ENCODE results near the gene PTTG1IP.

The PTTG1IP gene

GRCh38 chr21:44910229-44911067, 37.0 kb upstream of the PTTG1IP start:
- TF ChIP-seq, protein P1, sequence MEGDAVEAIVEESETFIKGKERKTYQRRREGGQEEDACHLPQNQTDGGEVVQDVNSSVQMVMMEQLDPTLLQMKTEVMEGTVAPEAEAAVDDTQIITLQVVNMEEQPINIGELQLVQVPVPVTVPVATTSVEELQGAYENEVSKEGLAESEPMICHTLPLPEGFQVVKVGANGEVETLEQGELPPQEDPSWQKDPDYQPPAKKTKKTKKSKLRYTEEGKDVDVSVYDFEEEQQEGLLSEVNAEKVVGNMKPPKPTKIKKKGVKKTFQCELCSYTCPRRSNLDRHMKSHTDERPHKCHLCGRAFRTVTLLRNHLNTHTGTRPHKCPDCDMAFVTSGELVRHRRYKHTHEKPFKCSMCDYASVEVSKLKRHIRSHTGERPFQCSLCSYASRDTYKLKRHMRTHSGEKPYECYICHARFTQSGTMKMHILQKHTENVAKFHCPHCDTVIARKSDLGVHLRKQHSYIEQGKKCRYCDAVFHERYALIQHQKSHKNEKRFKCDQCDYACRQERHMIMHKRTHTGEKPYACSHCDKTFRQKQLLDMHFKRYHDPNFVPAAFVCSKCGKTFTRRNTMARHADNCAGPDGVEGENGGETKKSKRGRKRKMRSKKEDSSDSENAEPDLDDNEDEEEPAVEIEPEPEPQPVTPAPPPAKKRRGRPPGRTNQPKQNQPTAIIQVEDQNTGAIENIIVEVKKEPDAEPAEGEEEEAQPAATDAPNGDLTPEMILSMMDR (IDR thresholded peaks at IDR 0.05; ENCODE audit: low read length): no peak
- no peak for TF ChIP-seq EZH2 (IDR thresholded peaks at IDR 0.05; ENCODE audit: borderline replicate concordance, low read length)
- H3K4me3 ChIP-seq (ENCODE audit: low read depth, low read length, poor library complexity, severe bottlenecking): no peak overlapping the region
- no peaks in the 10 kb centered on the region for H3K9me3 ChIP-seq (ENCODE audit: low read length)
- no peaks in the 10 kb centered on the region for H3K9me2 ChIP-seq (ENCODE audit: low read depth, low read length)
- H3K27me3 ChIP-seq (ENCODE audit: insufficient read depth, low read length): 0 out of 2 replicates have a peak, but pooled peaks cover 4% of the 10 kb centered on the region
- H3K4me2 ChIP-seq (ENCODE audit: low read length): no peak overlapping the region
- no peak overlapping the region for H3K27ac ChIP-seq (ENCODE audit: low read depth, low read length, poor library complexity, severe bottlenecking)
- peaks cover 22% of the 10 kb centered on the region for H3K4me1 ChIP-seq (ENCODE audit: insufficient read depth, low read length, severe bottlenecking)
- H3F3A ChIP-seq (ENCODE audit: insufficient read depth, low read length): no peaks in the 10 kb centered on the region
- no peaks in the 10 kb centered on the region for H3K36me3 ChIP-seq (ENCODE audit: insufficient read depth, low read length)
- H3K79me2 ChIP-seq (ENCODE audit: insufficient read depth, low read length): no peaks in the 10 kb centered on the region
- no peaks in the 10 kb centered on the region for H4K20me1 ChIP-seq (ENCODE audit: insufficient read depth, low read length)
- H2AFZ ChIP-seq (ENCODE audit: low read length): no peak overlapping the region
- no peak overlapping the region for H3K9ac ChIP-seq (ENCODE audit: low read length)

DNA sequence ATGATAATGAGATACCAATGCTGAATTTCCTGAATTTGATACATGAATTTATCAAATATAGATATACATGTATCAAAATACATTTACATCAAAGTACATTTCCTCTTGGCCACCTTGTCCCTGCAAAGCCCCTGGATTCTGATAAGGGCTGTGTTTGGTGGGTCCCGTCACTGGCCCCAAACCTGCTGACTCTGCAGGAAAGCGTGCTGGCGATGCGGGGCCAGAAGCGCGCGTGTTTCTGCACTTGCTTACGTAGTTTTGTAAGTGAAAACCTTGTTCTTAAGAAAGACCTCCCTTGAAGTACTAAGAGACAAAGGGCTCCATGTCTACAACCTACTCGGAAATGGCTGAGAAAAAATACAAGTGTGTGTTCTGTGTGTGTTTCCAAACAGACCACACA, 36.2 kb upstream of the PTTG1IP start:
- no peaks in the 10 kb centered on the region for H3K9me2 ChIP-seq (ENCODE audit: low read depth, low read length)
- H3K27ac ChIP-seq (ENCODE audit: low read depth, low read length, poor library complexity, severe bottlenecking): no peak overlapping the region
- no peak overlapping the region for H3K4me3 ChIP-seq (ENCODE audit: low read depth, low read length, poor library complexity, severe bottlenecking)
- H3K4me2 ChIP-seq (ENCODE audit: low read length): no peak overlapping the region
- no peaks in the 10 kb centered on the region for H3K79me2 ChIP-seq (ENCODE audit: insufficient read depth, low read length)
- H3K9me3 ChIP-seq (ENCODE audit: low read length): no peaks in the 10 kb centered on the region
- 0 out of 2 replicates have a peak, but pooled peaks cover 4% of the 10 kb centered on the region for H3K27me3 ChIP-seq (ENCODE audit: insufficient read depth, low read length)
- H3K36me3 ChIP-seq (ENCODE audit: insufficient read depth, low read length): no peaks in the 10 kb centered on the region
- H3F3A ChIP-seq (ENCODE audit: insufficient read depth, low read length): no peaks in the 10 kb centered on the region
- H2AFZ ChIP-seq (ENCODE audit: low read length): no peak overlapping the region
- no peaks in the 10 kb centered on the region for H4K20me1 ChIP-seq (ENCODE audit: insufficient read depth, low read length)
- TF ChIP-seq, protein P1 (IDR thresholded peaks at IDR 0.05; ENCODE audit: low read length): no peak
- no peak for TF ChIP-seq EZH2 (IDR thresholded peaks at IDR 0.05; ENCODE audit: borderline replicate concordance, low read length)
- H3K4me1 ChIP-seq (ENCODE audit: insufficient read depth, low read length, severe bottlenecking): peaks cover 20% of the 10 kb centered on the region
- H3K9ac ChIP-seq (ENCODE audit: low read length): no peak overlapping the region

- no peaks in the 10 kb centered on the region for H3K9me3 ChIP-seq (ENCODE audit: low read length)
- H3K27me3 ChIP-seq (ENCODE audit: insufficient read depth, low read length): peaks cover 4% of the 10 kb centered on the region; the same call in 1 of the 2 replicates
- H3K4me3 ChIP-seq (ENCODE audit: low read depth, low read length, poor library complexity, severe bottlenecking): no peak overlapping the region
- no peak overlapping the region for H3K27ac ChIP-seq (ENCODE audit: low read depth, low read length, poor library complexity, severe bottlenecking)
- no peak overlapping the region for H2AFZ ChIP-seq (ENCODE audit: low read length)
- TF ChIP-seq, protein P1 (IDR thresholded peaks at IDR 0.05; ENCODE audit: low read length): no peak
- no peak for TF ChIP-seq EZH2 (IDR thresholded peaks at IDR 0.05; ENCODE audit: borderline replicate concordance, low read length)
- no peaks in the 10 kb centered on the region for H3F3A ChIP-seq (ENCODE audit: insufficient read depth, low read length)
- H3K9me2 ChIP-seq (ENCODE audit: low read depth, low read length): no peaks in the 10 kb centered on the region
- no peak overlapping the region for H3K9ac ChIP-seq (ENCODE audit: low read length)
- H3K36me3 ChIP-seq (ENCODE audit: insufficient read depth, low read length): no peaks in the 10 kb centered on the region
- no peaks in the 10 kb centered on the region for H4K20me1 ChIP-seq (ENCODE audit: insufficient read depth, low read length)
- no peak overlapping the region for H3K4me2 ChIP-seq (ENCODE audit: low read length)
- peaks cover 12% of the 10 kb centered on the region for H3K4me1 ChIP-seq (ENCODE audit: insufficient read depth, low read length, severe bottlenecking)
- no peaks in the 10 kb centered on the region for H3K79me2 ChIP-seq (ENCODE audit: insufficient read depth, low read length)
Observed at GRCh38 chr21:44908908-44909307, 35.4 kb upstream of the PTTG1IP start.

Measured in OCI-LY1 (cell line).